HCT116 (cell line): ENCODE data around the gene GRAP.

Experiments used
- EZH2 ChIP-seq: fragments of 200-600 bp; sonication (generic); IDR thresholded peaks from 2 replicates; pipeline ENCODE4 v1.6.1; 2017; ENCODE audit warnings: antibody characterized with exemption, mixed run types
- JUND ChIP-seq: IDR thresholded peaks from 2 replicates; pipeline ENCODE4 v1.6.1; 2012
- MAX ChIP-seq: IDR thresholded peaks from 2 replicates; pipeline ENCODE4 v1.6.1; 2012
- POLR2A ChIP-seq: IDR thresholded peaks from 2 replicates; pipeline ENCODE4 v1.7.0; 2011; ENCODE audit warnings: borderline replicate concordance; ENCODE audit not compliant: insufficient read depth, insufficient read length; ENCODE audit errors: extremely low read depth
- POLR2AphosphoS5 ChIP-seq: IDR thresholded peaks from 2 replicates; pipeline ENCODE4 v1.6.1; 2011; ENCODE audit warnings: mild to moderate bottlenecking, low read depth, low read length, moderate library complexity
- RAD21 ChIP-seq: IDR thresholded peaks from 2 replicates; pipeline ENCODE4 v1.6.1; 2012; ENCODE audit warnings: low read depth, mild to moderate bottlenecking
- REST ChIP-seq: IDR thresholded peaks from 2 replicates; pipeline ENCODE4 v1.6.1; 2012; ENCODE audit warnings: low read depth
- SRF ChIP-seq: IDR thresholded peaks from 2 replicates; pipeline ENCODE4 v1.6.1; 2012; ENCODE audit warnings: low read depth
- TCF7L2 ChIP-seq: IDR thresholded peaks from 2 replicates; pipeline ENCODE4 v1.7.0; 2011; ENCODE audit warnings: borderline replicate concordance, inconsistent platforms; ENCODE audit not compliant: insufficient read depth, insufficient read length; ENCODE audit errors: extremely low read depth
- YY1 ChIP-seq: IDR thresholded peaks from 2 replicates; pipeline ENCODE4 v1.6.1; 2011; ENCODE audit warnings: low read length, low read depth, moderate library complexity, mild to moderate bottlenecking; ENCODE audit not compliant: insufficient replicate concordance; ENCODE audit errors: extremely low read depth
- ZFX ChIP-seq: fragments of 450-650 bp; IDR thresholded peaks from 2 replicates; pipeline ENCODE4 v1.6.1; 2017
- TF ChIP-seq, protein P1 (sequence below), 3 experiments: fragments of 200-600 bp in 1 of 3; sonication (generic) in 1 of 3; IDR thresholded peaks in 2 of 3; conservative IDR thresholded peaks in 1 of 3; 2 replicates each; pipeline ENCODE4 v1.5.1; 2012 to 2017; ENCODE audit warnings: low read depth in 2 of 3, low read length in 2 of 3, antibody characterized with exemption in 1 of 3, borderline replicate concordance in 1 of 3, control low read depth in 1 of 3, mild to moderate bottlenecking in 1 of 3, mixed read lengths in 1 of 3, mixed run types in 1 of 3, moderate library complexity in 1 of 3; ENCODE audit not compliant: insufficient read depth in 1 of 3
- TF ChIP-seq, protein P2 (sequence below): IDR thresholded peaks from 2 replicates; pipeline ENCODE4 v1.6.1; 2011; ENCODE audit warnings: mild to moderate bottlenecking, low read length, moderate library complexity; ENCODE audit not compliant: insufficient replicate concordance; ENCODE audit errors: extremely low read depth

DNA sequence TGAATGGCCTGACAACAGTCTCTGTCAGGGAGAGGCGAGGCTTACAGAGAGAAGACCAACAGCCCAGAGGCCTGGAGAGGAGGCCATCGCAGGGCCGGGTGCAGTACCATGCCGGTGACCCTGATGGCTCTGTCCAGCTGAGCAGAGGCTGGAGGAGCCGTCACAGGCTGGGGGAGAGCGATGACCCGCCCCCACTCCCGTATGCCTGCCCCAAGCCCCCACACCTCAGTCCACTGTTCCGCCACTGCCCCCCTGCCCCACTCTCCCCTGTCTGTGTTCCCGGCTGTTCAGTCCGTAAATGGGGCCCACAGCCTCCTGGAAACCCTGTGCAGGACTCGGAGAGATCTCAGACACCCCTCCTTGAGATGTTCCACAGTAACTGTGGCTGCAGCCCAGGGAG, 29.4 kb downstream of the GRAP start:
- no peak for TF ChIP-seq EZH2
- TF ChIP-seq POLR2A = no peak
- TF ChIP-seq ZFX = no peak
- TF ChIP-seq, protein P1, sequence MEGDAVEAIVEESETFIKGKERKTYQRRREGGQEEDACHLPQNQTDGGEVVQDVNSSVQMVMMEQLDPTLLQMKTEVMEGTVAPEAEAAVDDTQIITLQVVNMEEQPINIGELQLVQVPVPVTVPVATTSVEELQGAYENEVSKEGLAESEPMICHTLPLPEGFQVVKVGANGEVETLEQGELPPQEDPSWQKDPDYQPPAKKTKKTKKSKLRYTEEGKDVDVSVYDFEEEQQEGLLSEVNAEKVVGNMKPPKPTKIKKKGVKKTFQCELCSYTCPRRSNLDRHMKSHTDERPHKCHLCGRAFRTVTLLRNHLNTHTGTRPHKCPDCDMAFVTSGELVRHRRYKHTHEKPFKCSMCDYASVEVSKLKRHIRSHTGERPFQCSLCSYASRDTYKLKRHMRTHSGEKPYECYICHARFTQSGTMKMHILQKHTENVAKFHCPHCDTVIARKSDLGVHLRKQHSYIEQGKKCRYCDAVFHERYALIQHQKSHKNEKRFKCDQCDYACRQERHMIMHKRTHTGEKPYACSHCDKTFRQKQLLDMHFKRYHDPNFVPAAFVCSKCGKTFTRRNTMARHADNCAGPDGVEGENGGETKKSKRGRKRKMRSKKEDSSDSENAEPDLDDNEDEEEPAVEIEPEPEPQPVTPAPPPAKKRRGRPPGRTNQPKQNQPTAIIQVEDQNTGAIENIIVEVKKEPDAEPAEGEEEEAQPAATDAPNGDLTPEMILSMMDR (IDR thresholded peaks at IDR 0.05 in 2 of 3, conservative IDR thresholded peaks at IDR 0.05 in 1 of 3; ENCODE audit: borderline replicate concordance in 1 of 3, insufficient read depth in 1 of 3, low read depth in 2 of 3, low read length in 2 of 3) = no peak
- TF ChIP-seq MAX = no peak
- no peak for TF ChIP-seq SRF
- no peak for TF ChIP-seq REST
- TF ChIP-seq, protein P2, sequence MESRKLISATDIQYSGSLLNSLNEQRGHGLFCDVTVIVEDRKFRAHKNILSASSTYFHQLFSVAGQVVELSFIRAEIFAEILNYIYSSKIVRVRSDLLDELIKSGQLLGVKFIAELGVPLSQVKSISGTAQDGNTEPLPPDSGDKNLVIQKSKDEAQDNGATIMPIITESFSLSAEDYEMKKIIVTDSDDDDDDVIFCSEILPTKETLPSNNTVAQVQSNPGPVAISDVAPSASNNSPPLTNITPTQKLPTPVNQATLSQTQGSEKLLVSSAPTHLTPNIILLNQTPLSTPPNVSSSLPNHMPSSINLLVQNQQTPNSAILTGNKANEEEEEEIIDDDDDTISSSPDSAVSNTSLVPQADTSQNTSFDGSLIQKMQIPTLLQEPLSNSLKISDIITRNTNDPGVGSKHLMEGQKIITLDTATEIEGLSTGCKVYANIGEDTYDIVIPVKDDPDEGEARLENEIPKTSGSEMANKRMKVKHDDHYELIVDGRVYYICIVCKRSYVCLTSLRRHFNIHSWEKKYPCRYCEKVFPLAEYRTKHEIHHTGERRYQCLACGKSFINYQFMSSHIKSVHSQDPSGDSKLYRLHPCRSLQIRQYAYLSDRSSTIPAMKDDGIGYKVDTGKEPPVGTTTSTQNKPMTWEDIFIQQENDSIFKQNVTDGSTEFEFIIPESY = no peak
- no peak for TF ChIP-seq YY1
- no peak for TF ChIP-seq POLR2AphosphoS5
- TF ChIP-seq JUND = no peak
- TF ChIP-seq RAD21 = no peak
- TF ChIP-seq TCF7L2 = no peak
